HEK293 (cell line): ENCODE data around the gene PLAAT5.

Experiments used
- CTCF ChIA-PET: fragments of 350-600 bp; formaldehyde crosslinking; extraction: SDS; loops from one replicate; lab custom pipeline; 2021; ENCODE audit warnings: antibody characterized with exemption; lab: Yijun Ruan, JAX
- POLR2A ChIA-PET: fragments of 300-600 bp; formaldehyde crosslinking; extraction: SDS; loops from one replicate; lab custom pipeline; 2020; ENCODE audit warnings: antibody characterized with exemption, inconsistent platforms; lab: Yijun Ruan, JAX
- H3K27ac ChIP-seq: fragments of 200-500 bp; sonication (Bioruptor generic); 2 replicates; pipeline ENCODE4 v1.5.1; 2014; ENCODE audit warnings: low read depth, low read length, control low read depth, inconsistent platforms; ENCODE audit errors: extremely low read depth
- H3K36me3 ChIP-seq, 2 experiments: fragments of 200-500 bp in 1 of 2; sonication (Bioruptor generic) in 1 of 2; 1 replicate in 1 of 2; 2 replicates in 1 of 2; pipeline ENCODE4 v1.5.1; 2014 to 2017; ENCODE audit warnings: inconsistent platforms in 2 of 2, low read length in 2 of 2; ENCODE audit not compliant: control insufficient read depth in 2 of 2, insufficient read depth in 1 of 2
- H3K4me1 ChIP-seq: fragments of 200-500 bp; sonication (Bioruptor generic); 2 replicates; pipeline ENCODE4 v1.5.1; 2014; ENCODE audit warnings: mild to moderate bottlenecking, low read length, inconsistent platforms; ENCODE audit not compliant: control insufficient read depth, insufficient read depth
- H3K4me3 ChIP-seq: 2 replicates; pipeline ENCODE4 v1.5.1; 2011; ENCODE audit warnings: low read depth, mild to moderate bottlenecking, control low read depth, low read length, moderate library complexity
- H3K9me3 ChIP-seq: fragments of 200-500 bp; sonication (Bioruptor generic); 2 replicates; pipeline ENCODE4 v1.5.1; 2014; ENCODE audit warnings: low read depth, low read length, inconsistent platforms; ENCODE audit not compliant: control insufficient read depth, insufficient read depth
- HIC1 ChIP-seq: fragments of 450-650 bp; formaldehyde crosslinking; IDR thresholded peaks from 2 replicates; pipeline ENCODE4 v1.5.1; 2016; ENCODE audit warnings: missing biosample characterization, missing genetic modification characterization
- OSR2 ChIP-seq: fragments of 450-650 bp; formaldehyde crosslinking; IDR thresholded peaks from 2 replicates; pipeline ENCODE4 v1.5.1; 2016; ENCODE audit warnings: missing biosample characterization, missing genetic modification characterization
- PRDM2 ChIP-seq: fragments of 450-650 bp; formaldehyde crosslinking; IDR thresholded peaks from 2 replicates; pipeline ENCODE4 v1.5.1; 2016; ENCODE audit warnings: missing biosample characterization, missing genetic modification characterization, borderline replicate concordance
- YY1 ChIP-seq: fragments of 450-650 bp; formaldehyde crosslinking; IDR thresholded peaks from 2 replicates; pipeline ENCODE4 v1.5.1; 2018; ENCODE audit warnings: missing biosample characterization, missing genetic modification characterization
- ZFHX2 ChIP-seq: fragments of 450-650 bp; formaldehyde crosslinking; conservative IDR thresholded peaks from 2 replicates; pipeline ENCODE4 v1.5.1; 2016; ENCODE audit warnings: missing biosample characterization, missing genetic modification characterization
- ZFP69B ChIP-seq: fragments of 450-650 bp; formaldehyde crosslinking; IDR thresholded peaks from 2 replicates; pipeline ENCODE4 v1.5.1; 2016; ENCODE audit warnings: missing biosample characterization, missing genetic modification characterization
- ZNF140 ChIP-seq: fragments of 450-650 bp; formaldehyde crosslinking; IDR thresholded peaks from 2 replicates; pipeline ENCODE4 v1.5.1; 2016; ENCODE audit warnings: missing biosample characterization, missing genetic modification characterization
- ZNF155 ChIP-seq: fragments of 450-650 bp; formaldehyde crosslinking; IDR thresholded peaks from 2 replicates; pipeline ENCODE4 v1.5.1; 2016; ENCODE audit warnings: missing biosample characterization, missing genetic modification characterization
- ZNF174 ChIP-seq: fragments of 450-650 bp; formaldehyde crosslinking; IDR thresholded peaks from 2 replicates; pipeline ENCODE4 v1.5.0; 2017; ENCODE audit warnings: missing biosample characterization, mild to moderate bottlenecking, missing genetic modification characterization
- ZNF19 ChIP-seq: fragments of 450-650 bp; formaldehyde crosslinking; IDR thresholded peaks from 2 replicates; pipeline ENCODE4; 2016; ENCODE audit warnings: missing biosample characterization, missing genetic modification characterization, low read depth
- ZNF221 ChIP-seq: fragments of 450-650 bp; formaldehyde crosslinking; IDR thresholded peaks from 2 replicates; pipeline ENCODE4 v1.5.1; 2017; ENCODE audit warnings: missing biosample characterization, missing genetic modification characterization, borderline replicate concordance
- ZNF280C ChIP-seq: fragments of 450-650 bp; formaldehyde crosslinking; IDR thresholded peaks from 2 replicates; pipeline ENCODE4 v1.5.1; 2016; ENCODE audit warnings: missing biosample characterization, missing genetic modification characterization
- ZNF423 ChIP-seq: fragments of 450-650 bp; formaldehyde crosslinking; IDR thresholded peaks from 2 replicates; pipeline ENCODE4 v1.5.1; 2016; ENCODE audit warnings: missing biosample characterization, missing genetic modification characterization
- ZNF600 ChIP-seq: fragments of 450-650 bp; formaldehyde crosslinking; IDR thresholded peaks from 2 replicates; pipeline ENCODE4 v1.5.1; 2016; ENCODE audit warnings: missing biosample characterization, missing genetic modification characterization
- ZNF664 ChIP-seq: fragments of 450-650 bp; formaldehyde crosslinking; IDR thresholded peaks from 2 replicates; pipeline ENCODE4 v1.5.1; 2016; ENCODE audit warnings: missing biosample characterization, missing genetic modification characterization
- ZNF843 ChIP-seq: fragments of 450-650 bp; formaldehyde crosslinking; IDR thresholded peaks from 2 replicates; pipeline ENCODE4 v1.5.1; 2016; ENCODE audit warnings: missing biosample characterization, missing genetic modification characterization

PLAAT5 gene

GRCh38 chr11:63521896-63522295 is 30.9 kb upstream of the PLAAT5 start:
- no peaks in the 10 kb centered on the region for H3K9me3 ChIP-seq
- H3K27ac ChIP-seq, result no peak overlapping the region
- ChIA-PET CTCF (no interaction called here), POLR2A (interaction anchor here (0.6 kb wide), 1 partner anchor 822 kb away, joined by 4 read pairs; no protein-coding TSS in a partner anchor)
- no peaks in the 10 kb centered on the region for H3K36me3 ChIP-seq
- no peak overlapping the region for H3K4me3 ChIP-seq
- H3K4me1 ChIP-seq, result no peaks in the 10 kb centered on the region
- no peak for TF ChIP-seq ZNF155 (tag by site-specific recombination)
- no peak for TF ChIP-seq ZNF664 (tag by site-specific recombination)
- no peak for TF ChIP-seq ZNF843 (tag by site-specific recombination)
- TF ChIP-seq ZNF174 (tag by site-specific recombination), result no peak
- TF ChIP-seq OSR2 (tag by site-specific recombination), result no peak
- TF ChIP-seq ZNF140 (tag by site-specific recombination), result no peak
- TF ChIP-seq ZFHX2 (tag by site-specific recombination), result no peak
- no peak for TF ChIP-seq PRDM2 (tag by site-specific recombination)
- no peak for TF ChIP-seq ZNF280C (tag by site-specific recombination)
- TF ChIP-seq HIC1 (tag by site-specific recombination), result no peak
- TF ChIP-seq ZNF221 (tag by site-specific recombination), result no peak
- TF ChIP-seq ZNF600 (tag by site-specific recombination), result no peak
- no peak for TF ChIP-seq ZNF423
- TF ChIP-seq ZNF19 (tag by site-specific recombination), result no peak
- no peak for TF ChIP-seq ZFP69B (tag by site-specific recombination)
- TF ChIP-seq YY1 (tag by site-specific recombination), result no peak
- TF ChIP-seq, all 188 proteins: peak for 0
